ENCODE data around the gene STYX. TPM values are rescaled to one million over a fixed set of nuclear protein-coding genes. Genes with fewer than 3 reads are reported as not detected.
A peak's percentile ranks its signal among the peaks of the same experiment; 100 is the strongest.

The STYX gene
- total RNA-seq, 1 experiment from 2014 or later, result 24.4 TPM

GRCh38 chr14:52700701-52701172, 29.2 kb upstream of the STYX start:
- POLR2A ChIA-PET, result interaction anchor here (1.0 kb wide), 1 partner anchor 14 kb away, joined by 3 read pairs; no protein-coding TSS in a partner anchor
- Histone ChIP-seq H3K4me1 (peaks cover 23% of the 10 kb centered on the region), H3K27me3 (replicated peaks; ENCODE audit: control insufficient read depth, insufficient read depth, low read length) (no peaks in the 10 kb centered on the region), H3K4me3 (ENCODE audit: low read depth, low read length) (0 out of 2 replicates have a peak overlapping the region, but pooled peaks have one; percentile 8), H3K9me3 (no peaks in the 10 kb centered on the region), H3K36me3 (ENCODE audit: control insufficient read depth, insufficient read depth, low read length) (no peaks in the 10 kb centered on the region)
- Mint-ChIP-seq H3K27ac (ENCODE audit: unreplicated experiment) (peak overlapping the region; percentile 46), H3K27me3 (ENCODE audit: insufficient read depth, unreplicated experiment) (no peaks in the 10 kb centered on the region), H3K9me3 (ENCODE audit: unreplicated experiment) (no peaks in the 10 kb centered on the region), H3K4me1 (ENCODE audit: low read depth, unreplicated experiment) (peaks cover 16% of the 10 kb centered on the region), H3K4me3 (ENCODE audit: unreplicated experiment) (peak overlapping the region; percentile 22), H3K36me3 (ENCODE audit: insufficient read depth, unreplicated experiment) (peaks cover 6% of the 10 kb centered on the region)
- no TSS peak for BruUV-seq (replicated peaks)
- intact Hi-C loops (cut with micrococcal nuclease; ENCODE audit: unreplicated experiment), result no loop called here
- DNase-seq, result peak in 1 of 2 experiments; percentile 42
- CTCF ChIA-PET, result no interaction called here
- TF ChIP-seq CTCF (IDR thresholded peaks at IDR 0.05; ENCODE audit: insufficient read depth in 1 of 2, low read depth in 1 of 2, low read length in 1 of 2, severe bottlenecking in 1 of 2, unreplicated experiment in 1 of 2), result no peak

- H3K9me3 Mint-ChIP-seq (ENCODE audit: unreplicated experiment), result no peaks in the 10 kb centered on the region
- POLR2A ChIA-PET, result interaction anchor here (1.0 kb wide), 1 partner anchor 15 kb away, joined by 3 read pairs; no protein-coding TSS in a partner anchor
Observed at GRCh38 chr14:52701223-52701622, 28.7 kb upstream of the STYX start.

GRCh38 chr14:52703225-52703624, 26.7 kb upstream of the STYX start:
- Histone ChIP-seq H3K27me3 (replicated peaks; ENCODE audit: control insufficient read depth, insufficient read depth, low read length) (no peaks in the 10 kb centered on the region), H3K4me1 (peaks cover 18% of the 10 kb centered on the region), H3K36me3 (ENCODE audit: control insufficient read depth, insufficient read depth, low read length) (no peaks in the 10 kb centered on the region), H3K4me3 (ENCODE audit: low read depth, low read length) (no peak overlapping the region), H3K9me3 (no peaks in the 10 kb centered on the region)
- TF ChIP-seq CTCF (IDR thresholded peaks at IDR 0.05; ENCODE audit: insufficient read depth in 1 of 2, low read depth in 1 of 2, low read length in 1 of 2, severe bottlenecking in 1 of 2, unreplicated experiment in 1 of 2), result no peak
- Mint-ChIP-seq H3K36me3 (ENCODE audit: insufficient read depth, unreplicated experiment) (peaks cover 17% of the 10 kb centered on the region), H3K4me3 (ENCODE audit: unreplicated experiment) (no peak overlapping the region), H3K27ac (ENCODE audit: unreplicated experiment) (no peak overlapping the region), H3K4me1 (ENCODE audit: low read depth, unreplicated experiment) (peaks cover 17% of the 10 kb centered on the region), H3K9me3 (ENCODE audit: unreplicated experiment) (no peaks in the 10 kb centered on the region), H3K27me3 (ENCODE audit: insufficient read depth, unreplicated experiment) (no peaks in the 10 kb centered on the region)
- BruUV-seq (replicated peaks), result no TSS peak
- CTCF ChIA-PET, result no interaction called here
- no peak for DNase-seq
- POLR2A ChIA-PET, result no interaction called here
- intact Hi-C loops (cut with micrococcal nuclease; ENCODE audit: unreplicated experiment), result no loop called here

More at GRCh38 chr14:52701223-52701622, 28.7 kb upstream of the STYX start:
- no peaks in the 10 kb centered on the region for H3K27me3 Mint-ChIP-seq (ENCODE audit: insufficient read depth, unreplicated experiment)
- peaks cover 18% of the 10 kb centered on the region for H3K4me1 Mint-ChIP-seq (ENCODE audit: low read depth, unreplicated experiment)
- H3K27ac Mint-ChIP-seq (ENCODE audit: unreplicated experiment), result peak overlapping the region; percentile 46
- Histone ChIP-seq H3K9me3 (no peaks in the 10 kb centered on the region), H3K36me3 (ENCODE audit: control insufficient read depth, insufficient read depth, low read length) (no peaks in the 10 kb centered on the region), H3K27me3 (replicated peaks; ENCODE audit: control insufficient read depth, insufficient read depth, low read length) (no peaks in the 10 kb centered on the region), H3K4me3 (ENCODE audit: low read depth, low read length) (no peak overlapping the region), H3K4me1 (peaks cover 23% of the 10 kb centered on the region)
- BruUV-seq (replicated peaks), result TSS peak; percentile 49
- H3K36me3 Mint-ChIP-seq (ENCODE audit: insufficient read depth, unreplicated experiment), result peaks cover 7% of the 10 kb centered on the region
- intact Hi-C loops (cut with micrococcal nuclease; ENCODE audit: unreplicated experiment), result no loop called here
- no peak for TF ChIP-seq CTCF (IDR thresholded peaks at IDR 0.05; ENCODE audit: insufficient read depth in 1 of 2, low read depth in 1 of 2, low read length in 1 of 2, severe bottlenecking in 1 of 2, unreplicated experiment in 1 of 2)
- CTCF ChIA-PET, result interaction anchor here (0.6 kb wide), 1 partner anchor 149 kb away, joined by 3 read pairs; the partner anchor contains the start of gene TXNDC16
- no peak for DNase-seq
- H3K4me3 Mint-ChIP-seq (ENCODE audit: unreplicated experiment), result peak overlapping the region; percentile 22
